Coronary artery (tissue), 2 donors: ENCODE results near the gene AMBP.
A peak's percentile ranks its signal among the peaks of the same experiment; 100 is the strongest.

Source experiments
- DNase-seq: peaks from one replicate; pipeline ENCODE4 v3.0.0-alpha.2; 2017; ENCODE audit warnings: low spot score
- H3K27ac ChIP-seq, 2 donors: fragments of 200-600 bp; sonication (generic); one replicate each; pipeline ENCODE4 v1.5.1; 2016 to 2019
- H3K4me3 ChIP-seq: fragments of 200-600 bp; sonication (generic); 2 replicates; pipeline ENCODE4 v1.5.1; 2016; ENCODE audit warnings: mild to moderate bottlenecking, moderate library complexity
- TF ChIP-seq, protein P1 (sequence below): fragments of 200-600 bp; sonication (generic); IDR thresholded peaks from one replicate; pipeline ENCODE4 v1.5.1; 2019; ENCODE audit warnings: antibody characterized with exemption

The AMBP gene

GRCh38 chr9:114099669-114100270 lies 21.7 kb upstream of the AMBP start:
- TF ChIP-seq, protein P1, sequence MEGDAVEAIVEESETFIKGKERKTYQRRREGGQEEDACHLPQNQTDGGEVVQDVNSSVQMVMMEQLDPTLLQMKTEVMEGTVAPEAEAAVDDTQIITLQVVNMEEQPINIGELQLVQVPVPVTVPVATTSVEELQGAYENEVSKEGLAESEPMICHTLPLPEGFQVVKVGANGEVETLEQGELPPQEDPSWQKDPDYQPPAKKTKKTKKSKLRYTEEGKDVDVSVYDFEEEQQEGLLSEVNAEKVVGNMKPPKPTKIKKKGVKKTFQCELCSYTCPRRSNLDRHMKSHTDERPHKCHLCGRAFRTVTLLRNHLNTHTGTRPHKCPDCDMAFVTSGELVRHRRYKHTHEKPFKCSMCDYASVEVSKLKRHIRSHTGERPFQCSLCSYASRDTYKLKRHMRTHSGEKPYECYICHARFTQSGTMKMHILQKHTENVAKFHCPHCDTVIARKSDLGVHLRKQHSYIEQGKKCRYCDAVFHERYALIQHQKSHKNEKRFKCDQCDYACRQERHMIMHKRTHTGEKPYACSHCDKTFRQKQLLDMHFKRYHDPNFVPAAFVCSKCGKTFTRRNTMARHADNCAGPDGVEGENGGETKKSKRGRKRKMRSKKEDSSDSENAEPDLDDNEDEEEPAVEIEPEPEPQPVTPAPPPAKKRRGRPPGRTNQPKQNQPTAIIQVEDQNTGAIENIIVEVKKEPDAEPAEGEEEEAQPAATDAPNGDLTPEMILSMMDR = no peak
- H3K4me3 ChIP-seq = no peak overlapping the region
- no peak overlapping the region for H3K27ac ChIP-seq
- no peak for DNase-seq

DNA sequence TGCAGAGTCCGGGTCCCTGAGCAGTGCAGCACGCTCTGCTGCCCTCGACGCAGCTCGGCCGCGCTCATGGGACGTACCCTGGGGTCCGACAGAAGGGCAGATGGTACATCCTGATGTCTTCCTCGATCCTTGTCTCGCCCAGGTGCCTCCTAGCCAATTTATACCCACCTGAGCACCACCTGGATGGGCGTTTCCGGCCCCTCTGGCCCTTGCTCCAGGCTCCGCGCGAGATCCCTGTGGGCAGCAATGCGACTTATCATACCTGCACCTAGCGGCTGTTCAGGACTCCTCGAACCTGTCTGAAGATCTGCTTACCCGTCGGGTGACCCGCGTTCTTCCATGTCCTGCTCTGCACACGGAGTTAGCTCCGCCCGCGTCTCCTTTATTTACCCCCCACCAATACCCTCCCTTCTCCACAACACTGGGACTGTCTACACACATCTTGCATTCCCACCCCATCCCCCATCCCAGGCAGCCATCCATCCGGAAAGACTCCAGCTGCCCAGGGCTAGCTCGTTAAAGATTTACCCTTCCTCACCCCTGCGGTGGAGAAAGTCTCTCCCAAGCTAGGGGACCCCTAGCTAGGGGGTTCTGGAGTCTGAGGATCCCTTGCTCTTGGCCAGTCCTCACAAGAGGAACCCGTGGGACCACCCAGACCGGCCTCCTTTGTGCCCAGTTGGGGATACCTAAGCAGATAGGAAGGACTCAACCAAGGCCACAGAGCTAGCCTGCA lies 21.0 kb upstream of the AMBP start, which contains the start of gene KIF12:
Gene KIF12 (minus strand): TSS at position 357 of the 733 bp plus-strand sequence. CDS start 16 bp downstream, at position 341.
- H3K4me3 ChIP-seq = peak within 1 kb of the TSS; percentile 71
- no peak within 1 kb of the TSS for H3K27ac ChIP-seq
- TF ChIP-seq, protein P1 = no peak
- no peak for DNase-seq

GRCh38 chr9:114098021-114098935 lies 20.2 kb upstream of the AMBP start:
- no peak for DNase-seq
- peak overlapping the region; percentile 71 for H3K4me3 ChIP-seq
- TF ChIP-seq, protein P1 = no peak
- H3K27ac ChIP-seq = no peak overlapping the region

- Histone ChIP-seq H3K4me3 (peak overlapping the region; percentile 71), H3K27ac (no peak overlapping the region)
- no peak for DNase-seq
- TF ChIP-seq, protein P1 = no peak
These were observed 19.5 kb upstream of the AMBP start for GRCh38 chr9:114097613-114098020.

DNA sequence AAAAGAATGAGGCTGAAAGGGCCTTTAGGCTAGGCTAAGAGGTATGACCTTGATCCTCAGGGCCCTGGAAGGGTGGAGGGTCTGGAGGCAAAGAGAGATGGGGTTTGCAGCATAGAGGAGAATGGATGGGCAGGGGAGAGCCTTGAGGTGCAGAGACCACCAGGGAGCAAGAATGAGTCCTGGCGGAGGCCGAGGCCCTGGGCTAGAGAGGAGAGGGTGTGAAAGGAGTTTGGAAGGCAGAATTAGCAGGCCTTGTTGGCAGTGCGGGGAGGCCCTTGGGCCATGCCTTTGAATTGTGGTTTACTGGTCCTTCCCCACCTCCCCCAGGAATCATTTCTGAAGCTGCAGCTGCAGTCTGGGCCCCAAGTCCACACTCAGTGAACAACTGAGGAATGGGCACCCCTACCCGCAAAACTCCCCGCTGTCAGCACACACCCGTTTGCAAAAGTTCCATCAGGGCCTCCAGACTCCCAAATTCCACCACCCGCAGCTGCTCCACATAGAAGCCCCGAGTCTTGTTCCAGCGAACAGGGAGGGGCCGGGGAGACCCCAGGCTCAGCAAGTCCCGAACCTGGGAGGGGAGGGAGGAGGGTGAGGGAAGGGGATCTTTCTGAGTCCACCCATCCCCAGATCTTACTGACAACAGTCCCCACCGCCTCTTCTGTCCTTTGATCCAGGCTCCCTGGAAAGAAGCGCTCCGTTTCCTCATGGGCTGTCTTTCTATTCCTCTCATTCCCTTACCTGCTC lies 18.9 kb upstream of the AMBP start:
- TF ChIP-seq, protein P1 = no peak
- H3K27ac ChIP-seq = no peak overlapping the region
- H3K4me3 ChIP-seq = no peak overlapping the region
- DNase-seq = no peak

DNA sequence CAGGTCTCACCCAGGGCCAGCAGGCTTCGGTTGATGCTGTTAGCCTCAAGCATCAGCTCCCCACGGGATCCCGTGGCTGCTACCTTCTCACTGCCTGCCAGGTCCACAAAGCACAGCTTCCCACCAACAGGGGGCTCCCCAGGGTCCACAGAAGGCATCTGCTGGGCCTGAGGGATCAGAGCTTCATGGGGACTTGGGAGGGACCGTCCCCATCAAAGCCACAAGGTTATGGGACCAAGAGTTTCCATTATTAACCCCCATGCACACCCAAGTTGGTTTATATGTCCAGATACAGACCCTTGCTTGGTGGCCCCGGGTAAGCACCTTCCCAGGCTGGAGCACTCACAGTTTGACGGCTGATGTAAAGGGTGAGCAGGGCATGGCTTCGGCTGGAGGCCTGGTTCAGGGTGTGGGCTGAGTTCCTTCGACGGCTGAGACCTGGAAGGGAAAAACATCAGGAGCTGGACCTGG lies 18.0 kb upstream of the AMBP start:
- no peak for DNase-seq
- TF ChIP-seq, protein P1 = no peak
- H3K27ac ChIP-seq = no peak overlapping the region
- H3K4me3 ChIP-seq = no peak overlapping the region
